Measurements from ENCODE around the gene EFNA5.

- no peak for TF ChIP-seq POLR2A (IDR thresholded peaks at IDR 0.05; ENCODE audit: low read length)
- no peak for TF ChIP-seq GATA1 (IDR thresholded peaks at IDR 0.05; ENCODE audit: low read depth, low read length)
Measured at GRCh38 chr5:107367939-107368338, 302.8 kb downstream of the EFNA5 start.

Data from erythroblast (primary cell).